WI38 (cell line): ENCODE measurements around the gene CHST15.
A peak's percentile ranks its signal among the peaks of the same experiment; 100 is the strongest.
"Not testable (repeated sequence)": the region's sequence is repeated elsewhere in the genome, so short reads cannot be mapped to it uniquely, and the experiment has no call there.

ENCODE experiments used
- H3K4me3 ChIP-seq: 2 replicates; pipeline ENCODE4 v1.5.1; 2011; ENCODE audit warnings: low read depth, mild to moderate bottlenecking, control low read depth, low read length
- CTCF ChIP-seq: IDR thresholded peaks from 2 replicates; pipeline ENCODE4 v1.5.1; 2012; ENCODE audit warnings: low read depth, mild to moderate bottlenecking, control low read depth, low read length

Gene CHST15

GRCh38 chr10:124096494-124096893, 3.1 kb upstream of the CHST15 start:
- TF ChIP-seq CTCF, result no peak
- H3K4me3 ChIP-seq, result no peak overlapping the region

GRCh38 chr10:124095801-124096200, 2.4 kb upstream of the CHST15 start:
- H3K4me3 ChIP-seq, result not testable (repeated sequence)

GRCh38 chr10:124095096-124095495, 1.7 kb upstream of the CHST15 start:
- no peak for TF ChIP-seq CTCF
- H3K4me3 ChIP-seq, result no peak overlapping the region

- no peak overlapping the region for H3K4me3 ChIP-seq
These were observed 1.0 kb upstream of the CHST15 start for GRCh38 chr10:124094419-124094785.

GRCh38 chr10:124093774-124094418, 498 bp upstream of the CHST15 start:
- peak overlapping the region; percentile 64 for H3K4me3 ChIP-seq

More at GRCh38 chr10:124094419-124094785, 1.0 kb upstream of the CHST15 start:
- TF ChIP-seq CTCF, result no peak

GRCh38 chr10:124092250-124092859, 1.0 kb downstream of the CHST15 start:
- H3K4me3 ChIP-seq, result peak overlapping the region; percentile 64
- no peak for TF ChIP-seq CTCF

- peak overlapping the region; percentile 64 for H3K4me3 ChIP-seq
These were observed 1.6 kb downstream of the CHST15 start for GRCh38 chr10:124091646-124092249.

More at GRCh38 chr10:124091646-124092249, 1.6 kb downstream of the CHST15 start:
- no peak for TF ChIP-seq CTCF
